Osteoblast (primary cell): Measurements from ENCODE around the gene GAP43. TPM values are rescaled to one million over a fixed set of nuclear protein-coding genes. Genes with fewer than 3 reads are reported as not detected.
"Not testable (repeated sequence)": the region's sequence is repeated elsewhere in the genome, so short reads cannot be mapped to it uniquely, and the experiment has no call there.

ENCODE experiments used
- DNase-seq: peaks from one replicate; pipeline ENCODE4 v3.0.0; 2011; ENCODE audit warnings: low spot score, mixed read lengths; ENCODE audit not compliant: insufficient read length; ENCODE audit errors: missing footprints
- H2AFZ ChIP-seq: 2 replicates; pipeline ENCODE4 v1.6.0; 2011; ENCODE audit warnings: mild to moderate bottlenecking, low read length
- H3K27ac ChIP-seq: 2 replicates; pipeline ENCODE4 v1.5.1; 2011; ENCODE audit warnings: mild to moderate bottlenecking, low read depth, low read length, moderate library complexity
- H3K27me3 ChIP-seq: 2 replicates; pipeline ENCODE4 v1.6.0; 2012; ENCODE audit warnings: mild to moderate bottlenecking, control low read depth, inconsistent platforms, low read length, moderate library complexity; ENCODE audit not compliant: insufficient read depth
- H3K36me3 ChIP-seq: 2 replicates; pipeline ENCODE4 v1.5.1; 2011; ENCODE audit warnings: mild to moderate bottlenecking, low read length, control low read depth, moderate library complexity; ENCODE audit not compliant: insufficient read depth
- H3K4me1 ChIP-seq: 2 replicates; pipeline ENCODE4 v1.5.1; 2011; ENCODE audit warnings: mild to moderate bottlenecking, low read length, control low read depth, moderate library complexity; ENCODE audit not compliant: insufficient read depth
- H3K4me2 ChIP-seq: 2 replicates; pipeline ENCODE4 v1.6.0; 2011; ENCODE audit warnings: mild to moderate bottlenecking, low read length; ENCODE audit not compliant: insufficient read depth
- H3K4me3 ChIP-seq: fragments of 200-600 bp; sonication (generic); 3 replicates; pipeline ENCODE4 v1.5.1; 2012; ENCODE audit warnings: mild to moderate bottlenecking, low read length, inconsistent platforms; ENCODE audit not compliant: insufficient read depth
- H3K79me2 ChIP-seq: 2 replicates; pipeline ENCODE4 v1.6.0; 2012; ENCODE audit warnings: mild to moderate bottlenecking, low read length, control low read depth, inconsistent platforms; ENCODE audit not compliant: insufficient read depth
- H3K9me3 ChIP-seq: 2 replicates; pipeline ENCODE4 v1.5.1; 2011; ENCODE audit warnings: low read depth, low read length, control low read depth
- H4K20me1 ChIP-seq: 2 replicates; pipeline ENCODE4 v1.6.0; 2012; ENCODE audit warnings: mild to moderate bottlenecking, low read length, control low read depth; ENCODE audit not compliant: insufficient read depth
- total RNA-seq: library from RNA; depleted of rRNA; stranded (reverse); fragments of >200 nt; gene quantifications from 2 replicates; pipeline ENCODE4 v1.2.3, GENCODE V29; 2012
- TF ChIP-seq, protein P1 (sequence below): IDR thresholded peaks from 2 replicates; pipeline ENCODE4 v1.5.1; 2011; ENCODE audit warnings: mild to moderate bottlenecking, low read depth, low read length, moderate library complexity; ENCODE audit errors: extremely low read depth

GAP43 gene
- total RNA-seq, 1 donor, result 3.6 TPM

DNA sequence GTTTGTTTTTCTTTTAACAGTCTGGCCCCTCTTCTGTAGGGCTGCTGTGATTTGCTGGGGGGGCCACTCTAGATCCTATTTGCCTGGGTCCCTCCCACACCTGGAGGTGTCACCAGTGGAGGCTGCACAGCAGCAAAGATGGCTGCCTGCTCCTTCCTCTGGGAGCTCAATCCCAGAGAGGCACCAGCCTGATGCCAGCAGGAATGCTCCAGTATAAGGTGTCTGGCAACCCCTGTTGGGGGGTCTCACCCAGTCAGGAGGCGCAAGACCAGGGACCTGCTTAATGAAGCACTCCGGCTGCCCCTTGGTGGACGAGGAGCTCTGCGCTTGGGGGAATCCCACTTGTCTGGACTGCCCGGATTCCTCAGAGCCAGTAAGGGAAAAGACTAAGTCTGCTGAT, 118.3 kb downstream of the GAP43 start:
- peaks cover 3% of the 10 kb centered on the region for H3K27me3 ChIP-seq

DNA sequence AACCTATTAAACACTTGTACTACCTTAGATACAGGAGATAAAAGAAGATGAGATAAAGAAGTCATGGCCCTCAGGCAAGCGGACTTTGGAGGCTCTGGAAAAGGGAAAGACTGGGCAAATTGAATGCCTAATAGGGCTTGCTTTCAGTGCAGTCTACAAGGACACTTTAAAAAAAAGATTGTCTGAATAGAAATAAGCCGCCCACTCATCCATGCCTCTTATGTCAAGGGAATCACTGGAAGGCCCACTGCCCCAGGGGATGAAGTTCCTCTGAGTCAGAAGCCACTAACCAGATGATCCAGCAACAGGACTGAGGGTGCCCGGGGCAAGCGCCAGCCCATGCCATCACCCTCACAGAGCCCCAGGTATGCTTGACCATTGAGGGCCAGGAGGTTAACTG, 121.2 kb downstream of the GAP43 start:
- H3K4me2 ChIP-seq, H2AFZ ChIP-seq, H3K4me1 ChIP-seq, DNase-seq, H3K9me3 ChIP-seq, H3K36me3 ChIP-seq, H4K20me1 ChIP-seq, H3K27me3 ChIP-seq, H3K4me3 ChIP-seq, H3K27ac ChIP-seq, H3K79me2 ChIP-seq: not testable (repeated sequence)

More for the DNA sequence above, 118.3 kb downstream of the GAP43 start:
- Histone ChIP-seq H3K4me2 (no peak overlapping the region), H3K36me3 (no peaks in the 10 kb centered on the region), H3K79me2 (no peaks in the 10 kb centered on the region), H3K4me3 (no peak overlapping the region), H3K9me3 (no peaks in the 10 kb centered on the region), H4K20me1 (no peaks in the 10 kb centered on the region), H2AFZ (no peak overlapping the region), H3K4me1 (peaks cover 8% of the 10 kb centered on the region), H3K27ac (no peak overlapping the region)
- DNase-seq, result no peak
- TF ChIP-seq, protein P1, sequence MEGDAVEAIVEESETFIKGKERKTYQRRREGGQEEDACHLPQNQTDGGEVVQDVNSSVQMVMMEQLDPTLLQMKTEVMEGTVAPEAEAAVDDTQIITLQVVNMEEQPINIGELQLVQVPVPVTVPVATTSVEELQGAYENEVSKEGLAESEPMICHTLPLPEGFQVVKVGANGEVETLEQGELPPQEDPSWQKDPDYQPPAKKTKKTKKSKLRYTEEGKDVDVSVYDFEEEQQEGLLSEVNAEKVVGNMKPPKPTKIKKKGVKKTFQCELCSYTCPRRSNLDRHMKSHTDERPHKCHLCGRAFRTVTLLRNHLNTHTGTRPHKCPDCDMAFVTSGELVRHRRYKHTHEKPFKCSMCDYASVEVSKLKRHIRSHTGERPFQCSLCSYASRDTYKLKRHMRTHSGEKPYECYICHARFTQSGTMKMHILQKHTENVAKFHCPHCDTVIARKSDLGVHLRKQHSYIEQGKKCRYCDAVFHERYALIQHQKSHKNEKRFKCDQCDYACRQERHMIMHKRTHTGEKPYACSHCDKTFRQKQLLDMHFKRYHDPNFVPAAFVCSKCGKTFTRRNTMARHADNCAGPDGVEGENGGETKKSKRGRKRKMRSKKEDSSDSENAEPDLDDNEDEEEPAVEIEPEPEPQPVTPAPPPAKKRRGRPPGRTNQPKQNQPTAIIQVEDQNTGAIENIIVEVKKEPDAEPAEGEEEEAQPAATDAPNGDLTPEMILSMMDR, result no peak

DNA sequence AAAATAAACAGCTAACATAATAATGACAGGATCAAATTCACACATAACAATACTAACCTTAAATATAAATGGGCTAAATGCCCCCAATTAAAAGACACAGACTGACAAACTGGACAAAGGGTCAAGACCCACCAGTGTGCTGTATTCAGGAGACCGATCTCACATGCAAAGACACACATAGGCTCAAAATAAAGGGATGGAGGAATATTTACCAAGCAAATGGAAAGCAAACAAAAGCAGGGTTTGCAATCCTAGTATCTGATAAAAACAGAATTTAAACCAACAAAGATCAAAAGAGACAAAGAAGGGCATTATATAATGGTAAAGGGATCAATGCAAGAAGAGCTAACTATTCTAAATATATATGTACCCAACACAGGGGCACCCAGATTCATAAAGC, 129.7 kb downstream of the GAP43 start:
- DNase-seq, H4K20me1 ChIP-seq, H3K27ac ChIP-seq, H3K36me3 ChIP-seq, H2AFZ ChIP-seq, H3K79me2 ChIP-seq, H3K9me3 ChIP-seq, H3K4me2 ChIP-seq, H3K4me1 ChIP-seq, H3K4me3 ChIP-seq, H3K27me3 ChIP-seq: not testable (repeated sequence)

DNA sequence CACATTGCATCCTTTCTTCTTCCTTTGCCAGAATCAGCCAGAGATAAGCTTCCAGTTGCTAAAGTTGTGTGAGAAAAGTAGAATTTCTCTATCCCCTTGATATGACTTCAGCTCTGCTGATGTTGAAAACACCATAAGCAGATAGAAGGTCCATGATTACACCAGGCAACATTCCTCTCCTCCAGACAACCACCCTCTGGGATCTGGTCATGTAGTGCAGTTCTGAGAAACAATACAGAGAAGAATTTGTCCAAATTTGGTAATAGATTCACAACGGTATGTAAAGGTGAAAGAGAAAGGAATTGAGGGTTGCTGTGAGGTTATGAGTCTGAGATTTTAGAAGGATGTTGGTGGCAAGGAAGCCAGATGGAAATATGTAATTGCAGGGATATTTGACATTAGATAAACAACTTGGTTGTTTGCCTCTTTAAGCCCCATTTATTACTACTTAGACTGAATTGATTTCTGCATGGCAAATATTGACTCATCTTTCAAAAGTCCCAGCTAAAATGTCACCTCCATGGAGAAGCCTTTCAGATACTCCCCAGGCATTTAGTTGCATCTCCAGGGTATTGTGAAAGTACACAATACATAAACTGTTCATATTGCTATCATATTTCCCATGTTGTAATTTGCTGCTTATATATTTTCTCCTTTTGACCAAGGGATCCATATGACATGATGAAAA, 134.9 kb downstream of the GAP43 start:
- H3K4me1 ChIP-seq, result no peaks in the 10 kb centered on the region
- no peaks in the 10 kb centered on the region for H3K79me2 ChIP-seq
- H3K36me3 ChIP-seq, result no peaks in the 10 kb centered on the region
- no peak for DNase-seq
- H3K9me3 ChIP-seq, result no peaks in the 10 kb centered on the region
- H2AFZ ChIP-seq, result no peak overlapping the region
- no peak overlapping the region for H3K4me3 ChIP-seq
- H3K4me2 ChIP-seq, result peak overlapping the region; percentile 7
- TF ChIP-seq, protein P1, result no peak
- H3K27me3 ChIP-seq, result peaks cover 3% of the 10 kb centered on the region
- H3K27ac ChIP-seq, result no peak overlapping the region
- H4K20me1 ChIP-seq, result no peaks in the 10 kb centered on the region

DNA sequence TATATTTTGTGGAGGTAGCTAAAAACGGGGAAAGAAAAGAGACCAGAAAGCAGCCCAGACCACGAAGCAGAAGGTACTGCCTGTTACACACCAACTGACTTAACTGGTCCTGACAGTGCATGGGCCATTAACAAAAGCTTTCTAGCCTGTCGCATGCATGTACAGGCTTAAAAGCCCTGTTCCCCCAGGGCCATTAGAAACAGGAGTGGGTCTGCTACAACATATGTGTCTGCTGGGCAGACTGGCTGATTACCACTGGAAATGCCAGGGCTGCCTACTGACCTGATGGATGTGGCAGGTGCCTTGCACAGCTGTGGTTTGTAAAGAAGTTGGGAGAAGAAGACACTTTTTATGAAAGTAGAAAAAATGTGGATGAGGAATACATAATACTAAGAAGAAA, 137.4 kb downstream of the GAP43 start:
- peak overlapping the region; percentile 22 for H2AFZ ChIP-seq
- TF ChIP-seq, protein P1, result no peak
- peaks cover 1% of the 10 kb centered on the region for H3K4me1 ChIP-seq
- H3K9me3 ChIP-seq, result no peaks in the 10 kb centered on the region
- DNase-seq, result no peak
- peaks cover 3% of the 10 kb centered on the region for H3K27me3 ChIP-seq
- H4K20me1 ChIP-seq, result no peaks in the 10 kb centered on the region
- no peaks in the 10 kb centered on the region for H3K36me3 ChIP-seq
- H3K4me3 ChIP-seq, result no peak overlapping the region
- no peak overlapping the region for H3K27ac ChIP-seq
- H3K4me2 ChIP-seq, result no peak overlapping the region
- no peaks in the 10 kb centered on the region for H3K79me2 ChIP-seq
